GM18502 (cell line): ENCODE data around the gene P2RX3.
"Not testable (repeated sequence)": the region's sequence is repeated elsewhere in the genome, so short reads cannot be mapped to it uniquely, and the experiment has no call there.

Source experiments
- ATAC-seq: cut with Tn5 transposase; IDR thresholded peaks from one replicate; pipeline ENCODE4 v1.9.1; 2021; ENCODE audit warnings: mild to moderate bottlenecking; ENCODE audit not compliant: unreplicated experiment, poor library complexity

Gene P2RX3

DNA sequence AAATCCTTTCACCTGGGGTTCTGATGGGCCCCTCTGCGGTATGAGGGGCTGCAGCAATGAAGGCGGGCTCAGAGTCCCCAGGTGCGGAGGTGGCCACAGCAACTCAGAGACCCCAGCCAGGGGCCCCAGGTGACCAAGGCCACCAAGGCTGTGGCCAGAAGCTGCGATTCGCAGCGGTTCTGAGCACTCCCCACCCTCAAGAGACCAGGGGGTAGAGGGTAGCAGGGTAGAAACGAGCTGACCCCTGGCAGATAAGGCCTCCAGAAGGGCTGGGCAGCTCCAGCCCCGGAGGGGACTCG is 14.3 kb upstream of the P2RX3 start:
- ATAC-seq, result no peak

DNA sequence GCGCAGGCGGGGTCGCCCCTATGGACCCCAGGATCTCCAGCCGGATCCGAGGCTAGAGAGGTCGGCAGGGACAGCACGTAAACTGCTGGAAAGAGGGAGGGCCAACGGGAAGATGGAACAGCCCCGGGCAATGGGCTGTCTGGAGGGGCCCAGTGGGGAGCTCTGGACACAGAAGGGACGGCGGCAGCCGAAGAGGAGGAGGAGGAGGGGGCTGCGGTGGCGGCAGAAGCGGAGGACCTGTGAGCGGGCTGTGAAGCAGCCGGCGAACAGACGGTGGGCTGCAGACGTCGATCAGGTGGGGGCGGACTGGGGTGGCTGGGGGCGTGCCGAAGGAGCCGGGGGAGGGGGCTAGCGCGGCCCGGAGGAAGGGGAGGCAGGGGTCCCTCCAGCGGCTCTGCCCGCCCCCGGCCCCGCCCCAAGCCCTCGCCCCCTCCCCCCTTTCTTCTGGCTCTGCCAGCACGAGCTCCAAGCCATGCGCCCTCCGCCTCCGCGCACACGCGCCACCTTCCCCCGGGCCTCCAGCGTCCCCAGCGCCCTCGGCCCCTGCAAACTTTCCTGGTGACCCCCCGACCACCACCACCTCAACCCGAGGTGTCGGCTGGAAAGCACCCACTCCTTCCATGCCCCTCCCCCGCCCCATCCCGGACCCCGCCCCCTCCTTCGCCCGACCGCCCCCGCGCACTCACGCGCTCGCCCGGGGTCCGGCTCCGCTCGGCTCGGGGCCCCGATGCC is 13.8 kb upstream of the P2RX3 start:
- ATAC-seq, result no peak

DNA sequence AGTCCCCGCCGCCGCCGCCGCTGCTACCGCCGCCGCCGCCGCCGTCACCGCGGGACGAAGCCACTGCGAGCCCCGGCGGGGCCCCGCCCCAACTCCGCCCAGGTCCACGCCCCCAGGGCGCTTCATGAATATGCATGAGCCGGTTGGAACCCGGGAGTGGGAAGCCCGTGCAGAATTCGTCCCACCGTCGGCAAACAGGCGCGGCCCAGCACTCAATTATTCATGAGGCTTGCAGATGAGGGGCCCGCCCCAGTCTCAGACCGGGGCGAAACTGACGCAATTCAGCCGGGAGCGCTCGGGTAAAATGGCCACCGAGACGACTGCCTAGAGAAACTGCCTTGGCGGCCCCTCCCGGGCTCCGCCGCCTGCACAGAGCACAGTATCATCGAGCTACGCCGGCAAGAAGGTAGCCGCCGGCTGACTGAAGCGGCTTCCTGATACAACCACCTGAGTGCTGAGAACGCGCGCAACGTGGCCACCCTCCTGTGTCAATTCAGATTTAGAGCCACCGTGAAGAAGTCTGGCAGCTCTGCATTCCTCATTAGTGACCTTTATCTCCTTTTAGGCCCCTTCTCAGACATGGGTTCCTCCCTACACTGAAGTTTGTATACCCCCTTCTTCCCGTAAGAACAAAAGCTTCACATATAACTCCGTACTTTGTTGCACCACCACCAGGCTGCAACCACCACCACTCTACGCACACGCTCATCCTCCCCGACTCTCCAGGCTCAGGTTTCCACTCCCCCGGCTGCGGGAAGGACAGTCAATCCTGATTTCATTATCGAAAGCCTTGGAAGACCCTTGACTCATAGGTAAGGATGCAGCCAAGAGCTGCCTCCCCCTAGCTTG is 13.0 kb upstream of the P2RX3 start, which contains the start of gene TNKS1BP1:
TSS of gene TNKS1BP1 (minus strand) at position 67 of the 849 bp plus-strand sequence. CDS start 3,067 bp downstream, outside the sequence.
- peak; percentile 89 for ATAC-seq

DNA sequence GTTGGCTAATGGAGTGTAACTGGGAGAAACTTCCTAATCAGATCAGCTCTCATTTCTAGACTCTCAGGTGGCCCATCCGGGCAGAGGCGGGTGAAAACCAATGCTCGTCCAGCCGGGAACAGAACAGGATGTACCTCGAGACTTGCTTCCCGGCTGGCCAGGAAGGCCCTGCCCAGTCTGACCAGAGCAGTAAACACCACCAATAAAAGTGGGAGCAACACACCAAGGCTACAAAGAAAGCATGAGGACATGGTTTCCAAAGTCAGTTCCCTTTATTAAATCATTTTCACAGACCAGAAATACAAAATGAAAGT is 12.5 kb upstream of the P2RX3 start:
- ATAC-seq, result peak; percentile 1

- ATAC-seq, result no peak
Measured at GRCh38 chr11:57327721-57328120, 10.4 kb upstream of the P2RX3 start.

DNA sequence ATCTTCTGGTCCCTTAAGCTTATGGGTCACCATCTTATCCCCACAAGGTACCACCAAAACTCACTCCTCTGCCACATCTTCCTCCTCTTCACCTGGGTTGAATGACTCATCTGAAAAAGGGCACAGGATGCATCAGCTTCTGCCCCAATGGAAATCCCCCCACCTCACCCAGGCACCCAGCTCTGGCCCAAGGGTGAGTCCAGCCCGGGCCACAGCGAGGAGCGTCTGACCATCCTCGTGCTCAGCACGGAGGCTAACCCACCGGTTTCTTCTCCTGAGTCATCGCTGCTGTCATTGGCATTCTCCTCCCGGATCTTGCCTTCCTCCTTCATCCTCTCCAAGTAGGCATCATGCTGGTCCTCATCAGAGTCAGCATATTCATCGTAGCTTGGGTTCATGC is 8.1 kb upstream of the P2RX3 start:
- ATAC-seq, result no peak

GRCh38 chr11:57331720-57332119 is 6.4 kb upstream of the P2RX3 start:
- no peak for ATAC-seq

DNA sequence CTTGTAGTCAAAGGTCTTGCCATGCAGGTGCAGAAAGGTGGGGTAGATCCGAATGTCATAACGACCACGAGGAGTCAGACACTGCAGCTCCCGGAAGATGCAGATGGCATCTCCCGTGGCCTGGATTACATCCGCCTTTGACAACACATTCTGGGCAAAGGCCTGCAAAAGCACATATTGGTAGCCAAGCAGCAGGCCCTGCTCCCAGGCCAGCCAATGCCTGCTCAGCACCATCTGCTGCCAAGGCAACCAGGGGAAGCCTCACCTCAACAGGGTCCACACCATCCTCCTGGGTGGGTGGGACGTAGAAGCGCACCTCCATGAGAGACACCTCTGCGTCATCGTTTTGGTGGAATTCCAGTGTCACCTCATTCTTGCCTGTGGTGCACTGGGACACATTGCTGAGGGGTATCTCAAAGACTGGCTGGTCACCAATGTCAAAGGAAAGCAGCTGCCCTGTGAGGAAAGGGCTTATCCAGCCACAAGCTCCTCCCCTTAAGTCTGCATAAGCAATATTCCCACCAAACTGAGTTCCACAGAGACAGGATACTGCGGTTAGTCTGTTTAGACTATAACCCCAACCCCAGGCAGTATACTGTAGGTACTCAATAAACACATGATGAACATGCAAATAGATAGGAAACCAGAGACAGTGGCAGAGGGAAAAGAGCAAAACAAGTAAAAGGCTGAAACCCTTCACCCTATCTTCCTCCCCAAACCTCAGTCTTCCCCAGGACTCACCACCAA is 5.3 kb upstream of the P2RX3 start:
- no peak for ATAC-seq

DNA sequence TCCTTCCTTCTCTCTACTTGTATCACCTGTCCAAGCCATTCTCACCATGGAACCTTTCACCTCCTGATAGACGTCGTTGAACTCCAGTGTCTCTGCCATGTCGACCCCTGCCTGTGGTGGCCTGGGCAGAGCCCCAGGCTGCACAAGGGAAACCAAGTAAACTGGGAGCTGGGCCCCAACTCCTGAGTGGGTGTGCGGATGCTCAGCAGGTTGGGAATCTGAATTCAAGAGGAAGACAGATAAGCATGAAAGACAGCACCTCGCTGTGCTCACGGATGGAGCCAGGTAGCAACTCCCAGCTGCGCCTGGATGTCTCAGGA is 3.2 kb upstream of the P2RX3 start:
- peak; percentile 6 for ATAC-seq

GRCh38 chr11:57335343-57336110 is 2.6 kb upstream of the P2RX3 start, which contains the start of gene SSRP1:
Gene SSRP1, minus strand, starts transcription at chr11:57335892. Its CDS starts 771 bp downstream, at chr11:57335121.
- ATAC-seq, result peak; percentile 99

- no peak for ATAC-seq
Measured at GRCh38 chr11:57336111-57336666, 2.0 kb upstream of the P2RX3 start.

DNA sequence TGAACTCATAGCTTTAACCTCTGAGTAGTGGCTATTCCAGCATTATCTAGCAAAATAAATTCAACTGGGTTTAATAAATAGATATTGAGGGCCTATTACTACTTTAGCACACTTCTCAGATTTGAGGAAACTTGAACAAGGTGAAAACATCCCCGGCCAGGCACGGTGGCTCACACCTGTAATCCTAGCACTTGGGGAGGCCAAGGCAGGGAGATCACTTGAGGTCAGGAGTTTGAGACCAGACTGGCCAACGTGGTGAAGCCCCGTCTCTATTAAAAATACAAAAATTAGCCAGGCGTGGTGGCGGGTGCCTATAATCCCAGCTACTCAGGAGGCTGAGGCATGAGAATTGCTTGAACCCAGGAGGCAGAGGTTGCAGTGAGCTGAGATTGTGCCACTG is 1.3 kb upstream of the P2RX3 start:
- ATAC-seq, result not testable (repeated sequence)

DNA sequence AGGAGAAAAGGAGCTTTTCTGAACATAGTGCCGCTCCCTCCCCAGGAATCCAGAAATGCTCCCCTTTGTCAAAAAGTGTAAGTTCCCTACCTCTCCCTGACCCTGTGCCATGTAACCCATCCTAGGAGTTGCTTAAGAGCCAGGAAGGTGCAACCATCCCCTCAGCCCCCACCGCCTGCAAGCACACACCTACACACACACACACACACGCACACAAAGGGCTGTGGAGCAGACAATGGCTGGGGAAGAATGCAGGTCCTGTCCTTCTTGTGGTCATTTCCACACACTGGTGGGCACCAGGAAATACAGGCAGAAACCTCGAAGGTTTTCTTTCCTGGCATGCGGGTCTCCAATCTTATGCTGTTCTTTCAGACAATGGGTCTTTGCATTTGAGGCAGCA is 1.2 kb downstream of the P2RX3 start:
- ATAC-seq, result no peak

DNA sequence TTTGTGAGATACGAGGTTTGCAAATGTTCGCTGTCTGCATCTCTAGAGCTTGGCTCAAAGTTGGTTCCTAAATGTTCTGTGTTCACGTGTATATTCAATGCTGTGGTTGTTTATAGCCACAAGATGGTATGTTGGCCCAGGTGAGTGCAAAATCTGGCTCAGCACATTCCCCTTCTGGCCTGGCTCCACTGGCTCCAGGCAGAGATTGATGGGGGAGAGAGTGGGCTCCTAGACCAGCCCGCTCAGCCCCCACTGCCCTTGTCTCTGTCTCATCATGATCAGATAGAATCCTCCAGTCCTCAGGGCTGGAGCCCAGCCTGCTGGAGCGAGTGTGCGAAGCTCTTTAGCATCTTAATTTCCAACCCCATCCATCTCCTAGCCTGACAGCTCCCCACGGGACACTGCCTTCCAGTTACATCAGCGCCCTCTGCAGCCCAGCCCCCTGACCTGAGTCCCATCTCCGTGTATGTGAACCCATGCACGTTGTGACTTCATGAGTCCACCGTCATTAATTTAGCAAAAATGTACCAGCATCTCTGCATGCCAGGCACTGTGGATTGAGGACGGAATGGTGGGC is 2.0 kb downstream of the P2RX3 start:
- no peak for ATAC-seq

DNA sequence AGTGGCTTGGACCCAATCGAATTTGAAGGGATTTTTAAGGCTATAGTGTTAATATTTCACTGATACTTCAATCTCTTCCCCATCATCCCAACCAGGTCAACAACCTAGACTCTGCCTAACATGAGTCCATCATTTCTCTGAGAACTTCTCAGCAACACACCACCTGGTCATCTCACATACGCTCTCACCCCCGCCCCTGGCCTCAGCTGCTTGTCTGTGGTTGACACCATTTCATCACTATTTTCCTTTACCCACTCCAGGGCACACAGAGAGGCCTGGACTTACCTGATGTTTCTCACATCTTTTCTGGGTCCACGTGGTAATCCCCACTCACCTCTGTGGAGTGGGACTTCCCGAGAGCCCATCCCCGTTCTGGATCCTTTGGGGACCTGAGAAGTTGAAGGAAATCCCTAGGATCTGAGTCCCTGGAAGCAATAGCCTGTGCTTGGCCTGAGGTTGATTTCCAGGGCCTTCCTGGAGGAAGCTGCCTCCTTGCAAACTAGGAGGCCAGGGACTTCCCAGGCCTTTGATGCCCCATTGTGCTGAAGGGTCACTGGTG is 3.2 kb downstream of the P2RX3 start:
- no peak for ATAC-seq

DNA sequence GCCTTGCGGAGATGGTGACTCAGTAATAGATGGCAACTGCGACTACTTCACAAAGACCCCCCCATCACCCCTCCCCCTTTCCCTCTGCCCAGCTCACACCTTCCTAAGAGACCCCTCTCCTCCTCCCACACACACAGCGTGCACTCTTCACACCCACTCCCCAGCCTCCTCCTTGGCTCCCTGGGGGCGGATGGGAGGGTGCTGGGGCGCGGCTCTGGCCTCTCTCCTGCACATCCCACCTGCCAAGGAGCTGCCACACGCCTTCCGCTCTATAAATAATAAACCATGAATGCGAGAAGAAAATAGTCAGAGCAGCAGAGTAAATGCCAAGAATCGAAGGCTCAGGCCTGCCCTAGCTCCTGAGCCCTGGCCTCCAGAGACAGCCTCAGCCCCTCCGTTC is 4.5 kb downstream of the P2RX3 start:
- no peak for ATAC-seq

GRCh38 chr11:57343825-57344224 is 5.7 kb downstream of the P2RX3 start:
- no peak for ATAC-seq

DNA sequence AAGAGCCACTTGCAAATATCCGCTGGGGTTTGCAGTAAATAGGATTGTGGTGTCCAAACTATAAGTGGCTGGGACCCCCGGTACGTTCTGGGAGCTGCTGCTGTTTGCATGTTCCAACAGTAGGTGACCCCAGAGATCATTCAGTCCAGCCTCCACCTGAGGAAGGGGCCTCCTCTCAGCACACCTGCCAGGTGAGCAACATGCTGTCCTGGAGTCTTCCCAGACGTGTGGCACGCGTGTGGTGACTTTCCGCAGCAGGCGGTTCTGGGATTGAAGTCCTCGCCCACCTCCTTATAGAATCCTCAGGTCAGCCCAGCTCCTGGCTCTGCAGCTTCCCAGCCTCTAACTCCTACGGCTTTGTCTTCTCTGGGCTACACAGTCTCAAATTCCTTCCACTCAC is 6.7 kb downstream of the P2RX3 start:
- ATAC-seq, result no peak

DNA sequence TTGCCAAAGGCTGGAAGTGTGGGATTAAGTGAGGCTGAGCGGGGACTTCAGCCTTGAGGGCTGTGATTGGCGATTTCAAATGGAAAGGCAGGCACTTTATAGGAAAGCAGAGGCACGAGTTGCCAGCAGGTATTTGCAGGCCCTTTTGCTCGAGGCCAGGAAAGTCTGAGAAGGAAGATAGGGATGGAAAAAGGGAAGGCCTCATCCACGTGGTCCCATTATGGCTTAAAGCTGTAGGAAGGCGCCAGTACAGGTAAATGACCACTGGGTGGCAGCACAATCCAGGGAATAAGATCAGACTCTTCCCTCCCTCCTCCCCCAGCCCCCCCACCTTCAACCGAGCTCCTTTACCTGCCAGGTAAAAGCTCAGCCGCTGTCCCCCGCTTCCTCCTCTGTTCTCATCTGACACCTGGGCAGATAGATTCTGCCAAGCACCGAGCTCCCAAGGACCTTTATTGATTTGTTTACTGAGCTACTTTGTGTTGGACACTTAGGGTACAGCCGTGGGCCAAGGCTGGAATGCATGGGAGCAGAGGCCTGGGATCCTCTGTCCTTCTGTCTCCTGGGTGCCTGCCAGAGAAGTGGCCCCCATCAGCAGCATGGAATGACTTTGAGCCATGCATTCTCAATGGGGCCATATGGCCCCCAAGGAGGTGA is 7.5 kb downstream of the P2RX3 start:
- ATAC-seq, result peak; percentile 80
